Neural cell (in vitro differentiated cells): Measurements from ENCODE around the gene ADNP2.

Experiments used
- CTCF ChIP-seq: fragments of 450-650 bp; IDR thresholded peaks from 2 replicates; pipeline ENCODE4 v1.5.1; 2014; ENCODE audit warnings: antibody characterized with exemption, mild to moderate bottlenecking, moderate library complexity; ENCODE audit not compliant: poor library complexity, severe bottlenecking
- EP300 ChIP-seq: fragments of 450-650 bp; conservative IDR thresholded peaks from 2 replicates; pipeline ENCODE4 v1.6.1; 2014; ENCODE audit warnings: antibody characterized with exemption, mild to moderate bottlenecking, moderate library complexity; ENCODE audit not compliant: poor library complexity, severe bottlenecking
- EZH2 ChIP-seq: fragments of 200-600, 300-800 bp; shearing (Covaris generic), sonication (generic); IDR thresholded peaks from 2 replicates; pipeline ENCODE4 v1.6.1; 2014; ENCODE audit warnings: antibody characterized with exemption, low read length, borderline replicate concordance, mild to moderate bottlenecking; ENCODE audit not compliant: insufficient read depth, poor library complexity, severe bottlenecking
- MXI1 ChIP-seq: fragments of 450-650 bp; conservative IDR thresholded peaks from 2 replicates; pipeline ENCODE4 v1.6.1; 2014; ENCODE audit warnings: antibody characterized with exemption, mild to moderate bottlenecking; ENCODE audit not compliant: poor library complexity, severe bottlenecking
- POLR2AphosphoS5 ChIP-seq: IDR thresholded peaks from 2 replicates; pipeline ENCODE4 v1.6.1; 2012
- REST ChIP-seq: IDR thresholded peaks from 2 replicates; pipeline ENCODE4 v1.6.1; 2012; ENCODE audit warnings: borderline replicate concordance
- SMC3 ChIP-seq: fragments of 450-650 bp; conservative IDR thresholded peaks from 2 replicates; pipeline ENCODE4 v1.6.1; 2014; ENCODE audit warnings: antibody characterized with exemption, mild to moderate bottlenecking, moderate library complexity; ENCODE audit not compliant: poor library complexity
- TAF1 ChIP-seq: IDR thresholded peaks from 2 replicates; pipeline ENCODE4 v1.6.1; 2012; ENCODE audit warnings: low read depth

GRCh38 chr18:80147037-80147417, 38.0 kb downstream of the ADNP2 start:
- TF ChIP-seq POLR2AphosphoS5 = no peak
- TF ChIP-seq REST = no peak
- no peak for TF ChIP-seq CTCF
- no peak for TF ChIP-seq MXI1
- no peak for TF ChIP-seq EZH2
- no peak for TF ChIP-seq TAF1
- no peak for TF ChIP-seq EP300
- TF ChIP-seq SMC3 = no peak
